ENCODE data around the gene CYP3A4.

- no peak for TF ChIP-seq POLR2AphosphoS5 (IDR thresholded peaks at IDR 0.05; ENCODE audit: low read depth, low read length)
- no peak for TF ChIP-seq POLR2A (IDR thresholded peaks at IDR 0.05; ENCODE audit: low read depth, low read length)
Observed at GRCh38 chr7:99720800-99721595, 63.0 kb downstream of the CYP3A4 start.

Data from GM12892 (cell line).